HG03469 (cell line): ENCODE data around the gene FAM193A.
"Not testable (repeated sequence)": the region's sequence is repeated elsewhere in the genome, so short reads cannot be mapped to it uniquely, and the experiment has no call there.

Source experiments
- ATAC-seq: cut with Tn5 transposase; IDR thresholded peaks from one replicate; pipeline ENCODE4 v1.9.1; 2021; ENCODE audit warnings: mild to moderate bottlenecking, moderate library complexity, moderate number of reproducible peaks; ENCODE audit not compliant: unreplicated experiment

The FAM193A gene

GRCh38 chr4:2604614-2605013, 68.2 kb downstream of the FAM193A start:
- ATAC-seq = no peak

- ATAC-seq = no peak
These were observed 70.6 kb downstream of the FAM193A start for GRCh38 chr4:2606960-2607506.

- ATAC-seq = no peak
These were observed 71.4 kb downstream of the FAM193A start for GRCh38 chr4:2607822-2608221.

- ATAC-seq = no peak
These were observed 71.8 kb downstream of the FAM193A start for GRCh38 chr4:2608291-2608690.

GRCh38 chr4:2615821-2616220, 79.4 kb downstream of the FAM193A start:
- no peak for ATAC-seq

GRCh38 chr4:2617955-2618354, 81.5 kb downstream of the FAM193A start:
- ATAC-seq = no peak

GRCh38 chr4:2618729-2619128, 82.3 kb downstream of the FAM193A start:
- ATAC-seq = not testable (repeated sequence)

GRCh38 chr4:2619459-2619858, 83.0 kb downstream of the FAM193A start:
- ATAC-seq = no peak

- no peak for ATAC-seq
These were observed 85.0 kb downstream of the FAM193A start for GRCh38 chr4:2621419-2621818.

- ATAC-seq = no peak
These were observed 87.0 kb downstream of the FAM193A start for GRCh38 chr4:2623442-2623841.

- no peak for ATAC-seq
These were observed 88.5 kb downstream of the FAM193A start for GRCh38 chr4:2624782-2625530.

- no peak for ATAC-seq
These were observed 89.8 kb downstream of the FAM193A start for GRCh38 chr4:2626231-2626630.

- ATAC-seq = no peak
These were observed 94.3 kb downstream of the FAM193A start for GRCh38 chr4:2630556-2631273.

- ATAC-seq = no peak
These were observed 97.6 kb downstream of the FAM193A start for GRCh38 chr4:2634014-2634413.

- ATAC-seq = no peak
These were observed 99.9 kb downstream of the FAM193A start for GRCh38 chr4:2636331-2636730.

GRCh38 chr4:2636994-2637393, 100.5 kb downstream of the FAM193A start:
- ATAC-seq = not testable (repeated sequence)

- no peak for ATAC-seq
These were observed 101.6 kb downstream of the FAM193A start for GRCh38 chr4:2637956-2638552.

- no peak for ATAC-seq
These were observed 102.3 kb downstream of the FAM193A start for GRCh38 chr4:2638730-2639129.

- no peak for ATAC-seq
These were observed 106.5 kb downstream of the FAM193A start for GRCh38 chr4:2642968-2643367.

- ATAC-seq = no peak
These were observed 107.1 kb downstream of the FAM193A start for GRCh38 chr4:2643555-2643954.

GRCh38 chr4:2646396-2647149, 110.1 kb downstream of the FAM193A start:
- no peak for ATAC-seq
